Activated CD4-positive, alpha-beta T cell treated with anti-CD3 and anti-CD28 coated beads for 36 hours (primary cell): ENCODE measurements around the gene CNPPD1. TPM values are rescaled to one million over a fixed set of nuclear protein-coding genes. Genes with fewer than 3 reads are reported as not detected.

ENCODE experiments used
- ATAC-seq: fragments of 200-7000 bp; cut with Tn5 transposase; one replicate; pipeline ENCODE4 v1.10.0; 2021; ENCODE audit warnings: mild to moderate bottlenecking, moderate library complexity
- CTCF ChIA-PET: fragments of 350-600 bp; sonication (Branson Sonifier 250); formaldehyde crosslinking; loops from one replicate; lab custom pipeline; 2021; ENCODE audit warnings: antibody characterized with exemption; lab: Charles Lee
- POLR2A ChIA-PET: fragments of 350-600 bp; sonication (Branson Sonifier 250); formaldehyde crosslinking; loops from one replicate; lab custom pipeline; 2021; ENCODE audit warnings: antibody characterized with exemption, inconsistent platforms; lab: Charles Lee
- DNase-seq: peaks from one replicate; pipeline ENCODE4 v3.0.0-alpha.2; 2020
- H3K27ac Mint-ChIP-seq: one replicate; pipeline ENCODE4 v1.8.0; 2021; ENCODE audit warnings: mixed read lengths
- H3K27me3 Mint-ChIP-seq: one replicate; pipeline ENCODE4 v1.8.0; 2021; ENCODE audit warnings: mixed read lengths
- H3K36me3 Mint-ChIP-seq: one replicate; pipeline ENCODE4 v1.8.0; 2021; ENCODE audit warnings: low read depth, mixed read lengths
- H3K4me1 Mint-ChIP-seq: one replicate; pipeline ENCODE4 v1.8.0; 2021; ENCODE audit warnings: mixed read lengths
- H3K4me3 Mint-ChIP-seq: one replicate; pipeline ENCODE4 v1.8.0; 2021; ENCODE audit warnings: mild to moderate bottlenecking, moderate library complexity, mixed read lengths
- H3K9me3 Mint-ChIP-seq: one replicate; pipeline ENCODE4 v1.8.0; 2021; ENCODE audit warnings: low read depth, mixed read lengths
- intact Hi-C, 2 experiments: fragments of 100-400 bp; cut with DNase I in 1 of 2; cut with micrococcal nuclease in 1 of 2; formaldehyde crosslinking; loops; one replicate each; pipeline versions ENCODE4 v1.14.2 to v1.15.1; 2022 to 2024; cut with DNase I, micrococcal nuclease
- total RNA-seq, 2 experiments: library from RNA; stranded (reverse); gene quantifications; one replicate each; pipeline ENCODE4 v1.2.3, GENCODE V29; 2021

Gene CNPPD1
- total RNA-seq, 2 experiments from 2014 or later, result 38.7 to 41.4 TPM

GRCh38 chr2:219216535-219216915 is 39.8 kb upstream of the CNPPD1 start:
- ATAC-seq (no peak), DNase-seq (no peak)
- no peaks in the 10 kb centered on the region for H3K9me3 Mint-ChIP-seq
- no peaks in the 10 kb centered on the region for H3K27me3 Mint-ChIP-seq
- H3K4me1 Mint-ChIP-seq, result peaks cover 27% of the 10 kb centered on the region
- no peak overlapping the region for H3K27ac Mint-ChIP-seq
- peak overlapping the region; percentile 39 for H3K4me3 Mint-ChIP-seq
- POLR2A ChIA-PET, result interaction anchor here (0.6 kb wide), 1 partner anchor 16 kb away, joined by 3 read pairs; no protein-coding TSS in a partner anchor
- intact Hi-C loops, result no loop called here
- H3K36me3 Mint-ChIP-seq, result peaks cover 37% of the 10 kb centered on the region
- CTCF ChIA-PET, result interaction anchor here (0.5 to 3.0 kb wide), 9 partner anchors 10 to 422 kb away, joined by 3 to 15 read pairs (median 4); partner anchors contain the start of gene ZFAND2B

GRCh38 chr2:219215871-219216534 is 39.3 kb upstream of the CNPPD1 start:
- Mint-ChIP-seq H3K4me1 (peaks cover 29% of the 10 kb centered on the region), H3K4me3 (no peak overlapping the region), H3K9me3 (no peaks in the 10 kb centered on the region), H3K36me3 (peaks cover 37% of the 10 kb centered on the region), H3K27me3 (no peaks in the 10 kb centered on the region), H3K27ac (no peak overlapping the region)
- ATAC-seq (no peak), DNase-seq (no peak)
- ChIA-PET POLR2A (interaction anchor here (0.6 kb wide), 1 partner anchor 16 kb away, joined by 3 read pairs; no protein-coding TSS in a partner anchor), CTCF (interaction anchor here (0.5 to 1.4 kb wide), 7 partner anchors 9 to 423 kb away, joined by 3 to 5 read pairs (median 4); partner anchors contain the start of genes CNPPD1 and ZFAND2B)
- intact Hi-C loops, result no loop called here

GRCh38 chr2:219214786-219215185 is 38.1 kb upstream of the CNPPD1 start:
- ATAC-seq, result no peak
- no peaks in the 10 kb centered on the region for H3K27me3 Mint-ChIP-seq
- ChIA-PET CTCF (interaction anchor here (0.5 to 1.4 kb wide), 2 partner anchors 15 to 38 kb away, joined by 4 to 5 read pairs; partner anchors contain the start of gene CNPPD1), POLR2A (no interaction called here)
- no peak overlapping the region for H3K27ac Mint-ChIP-seq
- peaks cover 30% of the 10 kb centered on the region for H3K4me1 Mint-ChIP-seq
- no peak overlapping the region for H3K4me3 Mint-ChIP-seq
- peaks cover 32% of the 10 kb centered on the region for H3K36me3 Mint-ChIP-seq
- H3K9me3 Mint-ChIP-seq, result no peaks in the 10 kb centered on the region
- DNase-seq, result no peak
- intact Hi-C loops, result no loop called here

GRCh38 chr2:219214141-219214540 is 37.4 kb upstream of the CNPPD1 start:
- intact Hi-C loops, result no loop called here
- Mint-ChIP-seq H3K4me3 (no peak overlapping the region), H3K4me1 (peaks cover 30% of the 10 kb centered on the region), H3K36me3 (peaks cover 28% of the 10 kb centered on the region), H3K27me3 (no peaks in the 10 kb centered on the region), H3K27ac (peak overlapping the region; percentile 24), H3K9me3 (no peaks in the 10 kb centered on the region)
- CTCF ChIA-PET, result no interaction called here
- no peak for DNase-seq
- no peak for ATAC-seq
- POLR2A ChIA-PET, result no interaction called here

- DNase-seq (no peak), ATAC-seq (no peak)
- no peaks in the 10 kb centered on the region for H3K9me3 Mint-ChIP-seq
- intact Hi-C loops, result no loop called here
- ChIA-PET POLR2A (no interaction called here), CTCF (interaction anchor here (0.6 to 0.8 kb wide), 4 partner anchors 24 to 82 kb away, joined by 3 read pairs; no protein-coding TSS in a partner anchor)
- no peak overlapping the region for H3K27ac Mint-ChIP-seq
- H3K4me1 Mint-ChIP-seq, result peaks cover 32% of the 10 kb centered on the region
- H3K4me3 Mint-ChIP-seq, result no peak overlapping the region
- peaks cover 29% of the 10 kb centered on the region for H3K36me3 Mint-ChIP-seq
- H3K27me3 Mint-ChIP-seq, result no peaks in the 10 kb centered on the region
Measured at GRCh38 chr2:219213486-219214071, 36.9 kb upstream of the CNPPD1 start.

GRCh38 chr2:219213026-219213415 is 36.3 kb upstream of the CNPPD1 start:
- ChIA-PET POLR2A (no interaction called here), CTCF (interaction anchor here (0.6 to 0.9 kb wide), 6 partner anchors 23 to 217 kb away, joined by 3 read pairs; partner anchors contain the start of genes GLB1L and STK16)
- no peak overlapping the region for H3K4me3 Mint-ChIP-seq
- H3K4me1 Mint-ChIP-seq, result peaks cover 36% of the 10 kb centered on the region
- intact Hi-C loops, result no loop called here
- DNase-seq (no peak), ATAC-seq (no peak)
- H3K27me3 Mint-ChIP-seq, result no peaks in the 10 kb centered on the region
- no peaks in the 10 kb centered on the region for H3K9me3 Mint-ChIP-seq
- H3K36me3 Mint-ChIP-seq, result peaks cover 34% of the 10 kb centered on the region
- H3K27ac Mint-ChIP-seq, result no peak overlapping the region

GRCh38 chr2:219210886-219211362 is 34.2 kb upstream of the CNPPD1 start:
- DNase-seq, result no peak
- Mint-ChIP-seq H3K36me3 (peaks cover 39% of the 10 kb centered on the region), H3K4me1 (peaks cover 37% of the 10 kb centered on the region), H3K27ac (no peak overlapping the region), H3K4me3 (no peak overlapping the region), H3K27me3 (no peaks in the 10 kb centered on the region), H3K9me3 (no peaks in the 10 kb centered on the region)
- intact Hi-C loops, result loop anchor here (1.0 kb wide), 2 partner anchors 40 to 51 kb away; partner anchors contain the start of gene NHEJ1 (in 2 of the 2)
- no peak for ATAC-seq
- ChIA-PET CTCF (interaction anchor here (0.6 to 1.7 kb wide), 10 partner anchors 28 to 321 kb away, joined by 3 to 13 read pairs (median 4); partner anchors contain the start of genes CNPPD1, DNAJB2 and SLC23A3), POLR2A (no interaction called here)

GRCh38 chr2:219210196-219210885 is 33.6 kb upstream of the CNPPD1 start:
- no peak for ATAC-seq
- intact Hi-C loops, result no loop called here
- Mint-ChIP-seq H3K27me3 (no peaks in the 10 kb centered on the region), H3K36me3 (peaks cover 39% of the 10 kb centered on the region), H3K27ac (peak overlapping the region; percentile 73), H3K9me3 (no peaks in the 10 kb centered on the region), H3K4me3 (no peak overlapping the region), H3K4me1 (peaks cover 37% of the 10 kb centered on the region)
- POLR2A ChIA-PET, result no interaction called here
- no peak for DNase-seq
- CTCF ChIA-PET, result interaction anchor here (0.8 to 1.7 kb wide), 2 partner anchors 38 to 69 kb away, joined by 3 to 4 read pairs; partner anchors contain the start of gene DNAJB2

- ChIA-PET POLR2A (interaction anchor here (0.9 kb wide), 1 partner anchor 9 kb away, joined by 3 read pairs; the partner anchor contains the start of gene ABCB6), CTCF (interaction anchor here (0.8 to 1.2 kb wide), 5 partner anchors 14 to 55 kb away, joined by 3 to 6 read pairs (median 4); no protein-coding TSS in a partner anchor)
- peaks cover 37% of the 10 kb centered on the region for H3K4me1 Mint-ChIP-seq
- peaks cover under 1% of the 10 kb centered on the region for H3K9me3 Mint-ChIP-seq
- intact Hi-C loops, result loop anchor here in 1 of 2 experiments (5.0 kb wide), 1 partner anchor 333 kb away; the partner anchor contains the start of genes CHPF and TMEM198
- DNase-seq, result no peak
- no peaks in the 10 kb centered on the region for H3K27me3 Mint-ChIP-seq
- peaks cover 36% of the 10 kb centered on the region for H3K36me3 Mint-ChIP-seq
- H3K27ac Mint-ChIP-seq, result peak overlapping the region; percentile 75
- no peak for ATAC-seq
- no peak overlapping the region for H3K4me3 Mint-ChIP-seq
Measured at GRCh38 chr2:219209236-219210195, 32.8 kb upstream of the CNPPD1 start.
